ENCODE measurements around the gene TP53INP2.
"Not testable (repeated sequence)": the region's sequence is repeated elsewhere in the genome, so short reads cannot be mapped to it uniquely, and the experiment has no call there.

GRCh38 chr20:34722560-34722959 lies 18.4 kb downstream of the TP53INP2 start:
- not testable (repeated sequence) for TF ChIP-seq CTCF (IDR thresholded peaks at IDR 0.05; ENCODE audit: low read length); EZH2 (IDR thresholded peaks at IDR 0.05; ENCODE audit: borderline replicate concordance, low read length)

Data from OCI-LY1 (cell line).